HCT116 (cell line): Measurements from ENCODE around the gene BBS12. TPM values are rescaled to one million over a fixed set of nuclear protein-coding genes. Genes with fewer than 3 reads are reported as not detected.

Source experiments
- ATAC-seq: fragments of 200-7000 bp; cut with Tn5 transposase; 2 replicates; pipeline ENCODE4 v1.9.1; 2020; ENCODE audit warnings: mild to moderate bottlenecking, moderate library complexity
- BruUV-seq: library from RNA; stranded (reverse); fragments of 400-500 nt; replicated peaks from 2 replicates; lab custom pipeline; 2021; lab: Mats Ljungman, UMichigan
- CTCF ChIA-PET: fragments of 300-600 bp; sonication (Branson Sonifier 250); formaldehyde crosslinking; loops from one replicate; lab custom pipeline; 2021; ENCODE audit warnings: antibody characterized with exemption; lab: Charles Lee
- POLR2A ChIA-PET: fragments of 300-600, 350-600 bp; sonication (Branson Sonifier 250); formaldehyde crosslinking; loops from one replicate; lab custom pipeline; 2021; ENCODE audit warnings: antibody characterized with exemption; lab: Charles Lee
- RAD21 ChIA-PET, 2 experiments: fragments of 300-600 bp; sonication (Branson Sonifier 250); formaldehyde crosslinking; loops; one replicate each; lab custom pipeline; 2023; ENCODE audit warnings: low total read pairs in 2 of 2; ENCODE audit not compliant: uncharacterized antibody in 2 of 2, unreplicated experiment in 2 of 2, low non-redundant PET in 1 of 2; lab: Charles Lee
- DNase-seq: peaks from one replicate; pipeline ENCODE4 v3.0.0-alpha.2; 2010; ENCODE audit warnings: low read depth, low spot score
- H2AFZ ChIP-seq: fragments of 200-600 bp; shearing (Covaris generic), sonication (generic); 2 replicates; pipeline ENCODE4 v1.6.1; 2017; ENCODE audit warnings: low read depth, mixed run types, mixed read lengths, antibody characterized with exemption, low read length; ENCODE audit not compliant: poor library complexity, severe bottlenecking
- H3K27ac ChIP-seq: 2 replicates; pipeline ENCODE4 v1.5.1; 2012; ENCODE audit warnings: low read depth, low read length
- H3K27me3 ChIP-seq: fragments of 200-600 bp; sonication (generic); 2 replicates; pipeline ENCODE4 v1.6.1; 2016; ENCODE audit warnings: mixed run types, low read length, mixed read lengths; ENCODE audit not compliant: insufficient read depth
- H3K36me3 ChIP-seq, 2 experiments: fragments of 200-500 bp in 1 of 2; fragments of 200-600 bp in 1 of 2; sonication (Bioruptor generic) in 1 of 2; sonication (generic) in 1 of 2; 2 replicates each; pipeline versions ENCODE4 v1.5.1 to v1.6.1; 2014 to 2016; ENCODE audit warnings: low read length in 2 of 2, inconsistent platforms in 1 of 2, mixed read lengths in 1 of 2, mixed run types in 1 of 2; ENCODE audit not compliant: insufficient read depth in 2 of 2, control insufficient read depth in 1 of 2
- H3K4me1 ChIP-seq, 2 experiments: fragments of 200-600 bp in 1 of 2; sonication (generic) in 1 of 2; 2 replicates each; pipeline versions ENCODE4 v1.5.1 to v1.6.1; 2012 to 2017; ENCODE audit warnings: low read length in 2 of 2, inconsistent platforms in 1 of 2, mild to moderate bottlenecking in 1 of 2, mixed read lengths in 1 of 2, mixed run types in 1 of 2, moderate library complexity in 1 of 2; ENCODE audit not compliant: insufficient read depth in 2 of 2, control insufficient read depth in 1 of 2
- H3K4me2 ChIP-seq: fragments of 200-600 bp; sonication (generic); 2 replicates; pipeline ENCODE4 v1.6.1; 2017; ENCODE audit warnings: mixed run types, low read length, mixed read lengths
- H3K4me3 ChIP-seq, 2 experiments: fragments of 200-600 bp in 1 of 2; sonication (generic) in 1 of 2; replicated peaks in 1 of 2; 2 replicates each; pipeline ENCODE4 v1.5.1; 2011 to 2016; ENCODE audit warnings: low read length in 2 of 2, control low read depth in 1 of 2, low read depth in 1 of 2, mild to moderate bottlenecking in 1 of 2, mixed read lengths in 1 of 2, mixed run types in 1 of 2
- H3K79me2 ChIP-seq: fragments of 200-600 bp; sonication (generic); 2 replicates; pipeline ENCODE4 v1.6.1; 2017; ENCODE audit warnings: mild to moderate bottlenecking, mixed run types, low read length, moderate library complexity, mixed read lengths; ENCODE audit not compliant: insufficient read depth
- H3K9ac ChIP-seq: fragments of 200-600 bp; sonication (generic); 2 replicates; pipeline ENCODE4 v1.6.1; 2016; ENCODE audit warnings: low read length, mixed read lengths
- H3K9me2 ChIP-seq: fragments of 200-600 bp; sonication (generic), shearing (Covaris generic); 2 replicates; pipeline ENCODE4 v1.6.1; 2017; ENCODE audit warnings: mixed run types, mild to moderate bottlenecking, moderate library complexity; ENCODE audit not compliant: insufficient read depth
- H3K9me3 ChIP-seq, 2 experiments: fragments of 200-500 bp in 1 of 2; fragments of 200-600 bp in 1 of 2; sonication (Bioruptor generic) in 1 of 2; sonication (generic) in 1 of 2; 2 replicates each; pipeline ENCODE4 v1.6.1; 2014 to 2017; ENCODE audit warnings: low read length in 2 of 2, mixed read lengths in 2 of 2, inconsistent platforms in 1 of 2, low read depth in 1 of 2, mild to moderate bottlenecking in 1 of 2, mixed run types in 1 of 2, moderate library complexity in 1 of 2; ENCODE audit not compliant: control insufficient read depth in 1 of 2, insufficient read depth in 1 of 2
- H4K20me1 ChIP-seq: fragments of 200-600 bp; sonication (generic), shearing (Covaris generic); 2 replicates; pipeline ENCODE4 v1.6.1; 2017; ENCODE audit warnings: mixed run types, mild to moderate bottlenecking, moderate library complexity; ENCODE audit not compliant: insufficient read depth
- CBX3 ChIP-seq: IDR thresholded peaks from 2 replicates; pipeline ENCODE4 v1.6.1; 2012; ENCODE audit warnings: low read depth
- RAD21 ChIP-seq: IDR thresholded peaks from 2 replicates; pipeline ENCODE4 v1.6.1; 2012; ENCODE audit warnings: low read depth, mild to moderate bottlenecking
- SP1 ChIP-seq: IDR thresholded peaks from 2 replicates; pipeline ENCODE4 v1.6.1; 2012; ENCODE audit warnings: low read depth
- SRF ChIP-seq: IDR thresholded peaks from 2 replicates; pipeline ENCODE4 v1.6.1; 2012; ENCODE audit warnings: low read depth
- TCF7L2 ChIP-seq: IDR thresholded peaks from 2 replicates; pipeline ENCODE4 v1.7.0; 2011; ENCODE audit warnings: borderline replicate concordance, inconsistent platforms; ENCODE audit not compliant: insufficient read depth, insufficient read length; ENCODE audit errors: extremely low read depth
- YY1 ChIP-seq: IDR thresholded peaks from 2 replicates; pipeline ENCODE4 v1.6.1; 2011; ENCODE audit warnings: low read length, low read depth, moderate library complexity, mild to moderate bottlenecking; ENCODE audit not compliant: insufficient replicate concordance; ENCODE audit errors: extremely low read depth
- ZNF274 ChIP-seq: fragments of 200-500 bp; sonication (Bioruptor generic); IDR thresholded peaks from 2 replicates; pipeline ENCODE4 v1.6.1; 2014; ENCODE audit warnings: mild to moderate bottlenecking, low read depth, low read length, inconsistent platforms
- intact Hi-C: fragments of 100-400 bp; cut with micrococcal nuclease; formaldehyde crosslinking; loops from 2 replicates; pipeline ENCODE4 v1.10.0; 2022
- total RNA-seq: library from RNA; stranded (reverse); gene quantifications from one replicate; pipeline ENCODE4 v1.2.1, GENCODE V29; 2021; ENCODE audit not compliant: unreplicated experiment
- TF ChIP-seq, protein P1 (sequence below): IDR thresholded peaks from 2 replicates; pipeline ENCODE4 v1.6.1; 2012

Gene BBS12
- total RNA-seq, 1 experiment from 2014 or later, result 2.1 TPM

- intact Hi-C loops, result no loop called here
- H4K20me1 ChIP-seq, result no peaks in the 10 kb centered on the region
- no peak overlapping the region for H3K27ac ChIP-seq
- no peak for TF ChIP-seq SP1
- no peak for TF ChIP-seq CBX3
- TF ChIP-seq SRF, result no peak
- TF ChIP-seq RAD21, result no peak
- no peak for TF ChIP-seq ZNF274
- TF ChIP-seq YY1, result no peak
- TF ChIP-seq TCF7L2, result no peak
- TF ChIP-seq, protein P1, sequence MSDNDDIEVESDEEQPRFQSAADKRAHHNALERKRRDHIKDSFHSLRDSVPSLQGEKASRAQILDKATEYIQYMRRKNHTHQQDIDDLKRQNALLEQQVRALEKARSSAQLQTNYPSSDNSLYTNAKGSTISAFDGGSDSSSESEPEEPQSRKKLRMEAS, result no peak
- POLR2A ChIA-PET, result no interaction called here
- no peaks in the 10 kb centered on the region for H3K9me3 ChIP-seq
- DNase-seq (no peak), ATAC-seq (no peak)
- RAD21 ChIA-PET, result no interaction called here
- no peaks in the 10 kb centered on the region for H3K79me2 ChIP-seq
- no peaks in the 10 kb centered on the region for H3K9me2 ChIP-seq
- no peak overlapping the region for H2AFZ ChIP-seq
- peaks cover 0 to 4% of the 10 kb centered on the region in 2 experiments; a peak in 2 of 4 replicates for H3K4me1 ChIP-seq
- CTCF ChIA-PET, result no interaction called here
- no peak overlapping the region for H3K4me2 ChIP-seq
- no peak overlapping the region for H3K9ac ChIP-seq
- no peak overlapping the region for H3K4me3 ChIP-seq
- no peaks in the 10 kb centered on the region for H3K27me3 ChIP-seq
- H3K36me3 ChIP-seq, result no peaks in the 10 kb centered on the region
- BruUV-seq, result no TSS peak
Measured at GRCh38 chr4:122695226-122695625, 37.3 kb upstream of the BBS12 start.

GRCh38 chr4:122700178-122700725, 32.3 kb upstream of the BBS12 start:
- Histone ChIP-seq H3K4me2 (peak overlapping the region; percentile 64), H3K79me2 (no peaks in the 10 kb centered on the region), H3K9me2 (no peaks in the 10 kb centered on the region), H3K4me1 (peaks cover 0 to 12% of the 10 kb centered on the region in 2 experiments; a peak in 2 of 4 replicates), H3K4me3 (peak overlapping the region; percentile 8 to 45), H2AFZ (peak overlapping the region; percentile 79), H3K27ac (no peak overlapping the region), H3K9ac (no peak overlapping the region), H3K27me3 (no peaks in the 10 kb centered on the region), H3K9me3 (no peaks in the 10 kb centered on the region), H4K20me1 (no peaks in the 10 kb centered on the region), H3K36me3 (no peaks in the 10 kb centered on the region)
- peak; percentile 87 for ATAC-seq
- CTCF ChIA-PET, result interaction anchor here (0.9 to 1.0 kb wide), 2 partner anchors 17 to 32 kb away, joined by 3 to 4 read pairs; partner anchors contain the start of gene BBS12
- BruUV-seq, result no TSS peak
- intact Hi-C loops, result no loop called here
- DNase-seq, result peak; percentile 18
- TF ChIP-seq YY1 (no peak), CBX3 (no peak)
- RAD21 ChIA-PET, result no interaction called here
- POLR2A ChIA-PET, result no interaction called here
